HepG2 (cell line): Measurements from ENCODE around the gene CABLES1. TPM values are rescaled to one million over a fixed set of nuclear protein-coding genes. Genes with fewer than 3 reads are reported as not detected.

Experiments
- ATAC-seq: fragments of 200-7000 bp; cut with Tn5 transposase; 3 replicates; pipeline ENCODE4 v1.9.1; 2020; ENCODE audit warnings: mild to moderate bottlenecking, moderate library complexity
- BruUV-seq: library from RNA; stranded (reverse); fragments of 400-500 nt; replicated peaks from 2 replicates; lab custom pipeline; 2021; lab: Mats Ljungman, UMichigan
- CTCF ChIA-PET: fragments of 300-600 bp; formaldehyde crosslinking; extraction: SDS; loops from one replicate; lab custom pipeline; 2021; ENCODE audit warnings: low total read pairs, inconsistent platforms, low intra/inter-chr PET ratio; lab: Yijun Ruan, JAX
- POLR2A ChIA-PET: fragments of 350-600 bp; sonication (Branson Sonifier 250); formaldehyde crosslinking; loops from one replicate; lab custom pipeline; 2020; ENCODE audit warnings: antibody characterized with exemption, inconsistent platforms; lab: Yijun Ruan, JAX
- DNase-seq: peaks from one replicate; pipeline ENCODE4 v3.0.0-alpha.2; 2015; ENCODE audit warnings: low spot score
- FAIRE-seq: peaks from 3 replicates; lab custom pipeline; 2011; peaks lifted over from hg19 to GRCh38; lab: Jason Lieb, UNC
- H2AFZ ChIP-seq: one replicate; pipeline ENCODE4 v1.6.1; 2011; ENCODE audit warnings: low read length, inconsistent platforms
- H3K27ac ChIP-seq: fragments of 300-600 bp; 3 replicates; pipeline ENCODE4 v1.8.0; 2011; ENCODE audit warnings: mixed run types, mild to moderate bottlenecking, mixed read lengths, low read length, inconsistent platforms; ENCODE audit not compliant: insufficient read depth; ENCODE audit errors: extremely low read length
- H3K27me3 ChIP-seq, 2 experiments: fragments of 200-600 bp in 1 of 2; 2 replicates in 1 of 2; 3 replicates in 1 of 2; pipeline versions ENCODE4 v1.6.0 to v1.8.0; 2011; ENCODE audit warnings: low read length in 2 of 2, mild to moderate bottlenecking in 2 of 2, moderate library complexity in 2 of 2, inconsistent platforms in 1 of 2; ENCODE audit not compliant: insufficient read depth in 2 of 2, control insufficient read depth in 1 of 2
- H3K36me3 ChIP-seq, 2 experiments: fragments of 200-600 bp in 1 of 2; replicated peaks in 1 of 2; 2 replicates in 1 of 2; 3 replicates in 1 of 2; pipeline versions ENCODE4 v1.5.1 to v1.8.0; 2011; ENCODE audit warnings: low read length in 2 of 2, inconsistent platforms in 1 of 2; ENCODE audit not compliant: insufficient read depth in 2 of 2, control insufficient read depth in 1 of 2
- H3K4me1 ChIP-seq: 2 replicates; pipeline ENCODE4 v1.5.1; 2012; ENCODE audit warnings: low read length, inconsistent platforms; ENCODE audit not compliant: insufficient read depth
- H3K4me2 ChIP-seq: 2 replicates; pipeline ENCODE4 v1.6.0; 2011; ENCODE audit warnings: low read depth, low read length, inconsistent platforms
- H3K4me3 ChIP-seq, 3 experiments: fragments of 200-600 bp in 1 of 3; sonication (generic), shearing (Covaris generic) in 1 of 3; replicated peaks in 1 of 3; 2 replicates each; pipeline ENCODE4 v1.5.1; 2011 to 2016; ENCODE audit warnings: low read length in 3 of 3, inconsistent platforms in 2 of 3, low read depth in 2 of 3, mild to moderate bottlenecking in 2 of 3, control low read depth in 1 of 3, mixed read lengths in 1 of 3; ENCODE audit not compliant: insufficient read depth in 1 of 3
- H3K79me2 ChIP-seq: one replicate; pipeline ENCODE4 v1.6.1; 2011; ENCODE audit warnings: low read length, inconsistent platforms; ENCODE audit not compliant: insufficient read depth
- H3K9ac ChIP-seq: 2 replicates; pipeline ENCODE4 v1.6.0; 2011; ENCODE audit warnings: mild to moderate bottlenecking, low read depth, low read length, inconsistent platforms; ENCODE audit not compliant: insufficient read depth
- H3K9me3 ChIP-seq: 2 replicates; pipeline ENCODE4 v1.5.1; 2012; ENCODE audit warnings: mild to moderate bottlenecking, low read length
- H4K20me1 ChIP-seq: 2 replicates; pipeline ENCODE4 v1.6.0; 2011; ENCODE audit warnings: inconsistent platforms, mild to moderate bottlenecking, low read length, moderate library complexity; ENCODE audit not compliant: insufficient read depth
- CBX1 ChIP-seq: IDR thresholded peaks from one replicate; pipeline ENCODE4 v1.6.1; 2016; ENCODE audit warnings: antibody characterized with exemption, low read depth
- DBP ChIP-seq: sonication (generic); formaldehyde crosslinking; IDR thresholded peaks from 2 replicates; pipeline ENCODE4 v1.4.0; 2020; ENCODE audit warnings: missing genetic modification reagents; ENCODE audit errors: not compliant biosample characterization
- FOXA1 ChIP-seq, 2 experiments: fragments of 450-650 bp in 1 of 2; sonication (generic) in 1 of 2; formaldehyde crosslinking in 1 of 2; IDR thresholded peaks; 2 replicates each; pipeline versions ENCODE4 v1.4.0 to v1.6.1; 2016 to 2020; ENCODE audit warnings: missing genetic modification reagents in 1 of 2
- MEF2D ChIP-seq: sonication (generic); formaldehyde crosslinking; IDR thresholded peaks from 2 replicates; pipeline ENCODE4 v1.5.1; 2020; ENCODE audit warnings: mild to moderate bottlenecking, missing genetic modification reagents
- ONECUT2 ChIP-seq: sonication (generic); formaldehyde crosslinking; IDR thresholded peaks from 2 replicates; pipeline ENCODE4 v1.4.0; 2020; ENCODE audit warnings: missing genetic modification reagents
- POLR2G ChIP-seq: fragments of 200-400 bp; formaldehyde crosslinking; IDR thresholded peaks from 2 replicates; pipeline ENCODE4 v1.6.1; 2018; ENCODE audit warnings: mild to moderate bottlenecking, low read depth, low read length, moderate library complexity
- SAFB2 ChIP-seq: sonication (generic); formaldehyde crosslinking; IDR thresholded peaks from 2 replicates; pipeline ENCODE4 v1.5.1; 2020; ENCODE audit warnings: missing genetic modification reagents, low read depth, mild to moderate bottlenecking, borderline replicate concordance
- SATB2 ChIP-seq: sonication (generic); formaldehyde crosslinking; IDR thresholded peaks from 2 replicates; pipeline ENCODE4 v1.5.0; 2020; ENCODE audit warnings: missing genetic modification reagents
- SNAPC4 ChIP-seq: sonication (generic); formaldehyde crosslinking; IDR thresholded peaks from 2 replicates; pipeline ENCODE4 v1.4.0; 2020; ENCODE audit warnings: mild to moderate bottlenecking, missing genetic modification reagents
- SRY ChIP-seq: sonication (generic); formaldehyde crosslinking; IDR thresholded peaks from 2 replicates; pipeline ENCODE4 v1.8.0; 2022; ENCODE audit warnings: mild to moderate bottlenecking, missing genetic modification reagents
- ZBTB39 ChIP-seq: sonication (generic); formaldehyde crosslinking; IDR thresholded peaks from 2 replicates; pipeline ENCODE4 v1.5.0; 2020; ENCODE audit warnings: missing genetic modification reagents
- ZBTB7B ChIP-seq: sonication (generic); formaldehyde crosslinking; IDR thresholded peaks from 2 replicates; pipeline ENCODE4 v1.4.0; 2020; ENCODE audit warnings: missing genetic modification reagents
- ZNF597 ChIP-seq: sonication (generic); formaldehyde crosslinking; IDR thresholded peaks from 2 replicates; pipeline ENCODE4 v1.5.0; 2020; ENCODE audit warnings: missing genetic modification reagents
- ZNF7 ChIP-seq: IDR thresholded peaks from 2 replicates; pipeline ENCODE4 v1.6.1; 2016; ENCODE audit warnings: missing biosample characterization, missing genetic modification reagents
- ZNF713 ChIP-seq: sonication (generic); formaldehyde crosslinking; IDR thresholded peaks from 2 replicates; pipeline ENCODE4 v1.4.0; 2020; ENCODE audit warnings: mild to moderate bottlenecking, missing genetic modification reagents
- WGBS: methylation state at CpG from one replicate; pipeline ENCODE4 v1.1.6; 2017; ENCODE audit warnings: low lambda C conversion rate; 5-methylcytosine and 5-hydroxymethylcytosine counted together
- in situ Hi-C: cut with HindIII; loops from 2 replicates; pipeline ENCODE4 v1.10.0; 2017; ENCODE audit warnings: low pct_unique_long_range_greater_than_20kb; ENCODE audit not compliant: extremely low pct_ligation_motif_present
- intact Hi-C: fragments of 100-400 bp; cut with micrococcal nuclease; formaldehyde crosslinking; loops from one replicate; pipeline ENCODE4 v1.10.0; 2022; ENCODE audit not compliant: unreplicated experiment
- polyA plus RNA-seq, 8 experiments: library from polyadenylated mRNA; depleted of rRNA in 3 of 8; stranded (reverse) in 7 of 8; unstranded in 1 of 8; fragments of >200 nt; fragmentation: Illumina TruSeq in 4 of 8; extraction: Trizol in 4 of 8; gene quantifications; 2 replicates each; pipeline versions ENCODE4 v1.2.1 to v1.2.3, GENCODE V29; 2011 to 2016; ENCODE audit warnings: low read depth in 4 of 8, missing spikeins in 1 of 8, mixed read lengths in 1 of 8; ENCODE audit not compliant: insufficient read depth in 1 of 8
- total RNA-seq, 5 experiments: library from RNA; depleted of rRNA; stranded (reverse); fragments of >200 nt; fragmentation: Illumina TruSeq; extraction: Trizol; gene quantifications; 2 replicates each; pipeline ENCODE4 v1.2.3, GENCODE V29; 2016; ENCODE audit warnings: low read depth in 1 of 5

The CABLES1 gene
- total and polyA plus RNA-seq, 2 of the 13 experiments (the other 11 are each of a cell fraction or from before 2014, with no cell fraction given), result 14.7 to 25.8 TPM

- H3K4me2 ChIP-seq, result no peak overlapping the region
- DNase-seq (no peak), FAIRE-seq (no peak), ATAC-seq (no peak)
- no peak overlapping the region for H3K9ac ChIP-seq
- ChIA-PET POLR2A (no interaction called here), CTCF (no interaction called here)
- H3K27ac ChIP-seq, result no peak overlapping the region
- H3K9me3 ChIP-seq, result no peaks in the 10 kb centered on the region
- WGBS, result 95% methylated on average over 7 of the region's 7 CpGs
- TF ChIP-seq ZNF597 (CRISPR knock-in tag) (no peak), ONECUT2 (no peak), SATB2 (no peak), ZBTB39 (CRISPR knock-in tag) (no peak), SRY (CRISPR knock-in tag) (no peak), POLR2G (no peak), ZBTB7B (no peak), SNAPC4 (CRISPR knock-in tag) (no peak), CBX1 (no peak), DBP (CRISPR knock-in tag) (no peak), ZNF713 (CRISPR knock-in tag) (no peak), ZNF7 (CRISPR knock-in tag) (no peak), SAFB2 (no peak), FOXA1 (IDR thresholded peaks at IDR 0.05) (no peak), FOXA1 (CRISPR knock-in tag; IDR thresholded peaks at IDR 0.05) (no peak), MEF2D (CRISPR knock-in tag) (no peak)
- H3K4me1 ChIP-seq, result no peaks in the 10 kb centered on the region
- peaks cover 6 to 26% of the 10 kb centered on the region in 2 experiments; a peak in 4 of 5 replicates for H3K36me3 ChIP-seq
- intact Hi-C loops, result no loop called here
- BruUV-seq, result no TSS peak
- in situ Hi-C loops, result no loop called here
- no peaks in the 10 kb centered on the region for H4K20me1 ChIP-seq
- no peaks in the 10 kb centered on the region for H3K27me3 ChIP-seq
- peaks cover 32% of the 10 kb centered on the region for H3K79me2 ChIP-seq
- H3K4me3 ChIP-seq, result no peak overlapping the region
- no peak overlapping the region for H2AFZ ChIP-seq
Observed at GRCh38 chr18:23170137-23170536, 34.9 kb downstream of the CABLES1 start.
